ENCODE data around the gene SGIP1.

DNA sequence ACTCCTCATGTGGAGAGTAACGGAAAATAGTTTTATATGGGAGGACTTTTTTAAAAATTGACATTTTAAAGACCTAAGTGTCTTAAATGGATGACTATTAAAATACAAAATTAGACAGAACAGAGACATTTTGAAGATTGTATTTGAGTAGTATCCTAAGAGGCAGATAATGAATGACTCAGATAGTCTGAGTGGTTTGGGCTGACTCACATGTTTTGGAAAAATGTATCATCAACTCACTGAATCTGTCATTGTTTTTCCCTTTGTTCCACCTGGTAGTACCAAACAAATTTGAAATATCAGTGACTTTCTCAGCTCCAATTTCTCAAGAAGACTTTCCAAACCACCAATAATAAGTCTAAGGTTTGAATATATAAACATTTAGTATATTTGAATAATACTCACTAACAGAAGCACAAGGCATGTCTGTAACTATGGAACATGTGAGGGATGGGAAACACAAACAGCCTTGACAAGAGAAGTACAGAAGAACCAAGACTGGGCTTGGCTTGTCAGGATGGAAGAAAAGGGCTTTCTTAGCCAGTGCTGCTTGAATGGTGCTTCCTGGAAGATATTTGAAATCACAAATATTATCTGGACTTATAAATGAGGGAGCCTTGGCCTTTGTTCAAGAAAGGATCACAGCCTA lies 90.6 kb downstream of the SGIP1 start:
- TF ChIP-seq, protein P1, sequence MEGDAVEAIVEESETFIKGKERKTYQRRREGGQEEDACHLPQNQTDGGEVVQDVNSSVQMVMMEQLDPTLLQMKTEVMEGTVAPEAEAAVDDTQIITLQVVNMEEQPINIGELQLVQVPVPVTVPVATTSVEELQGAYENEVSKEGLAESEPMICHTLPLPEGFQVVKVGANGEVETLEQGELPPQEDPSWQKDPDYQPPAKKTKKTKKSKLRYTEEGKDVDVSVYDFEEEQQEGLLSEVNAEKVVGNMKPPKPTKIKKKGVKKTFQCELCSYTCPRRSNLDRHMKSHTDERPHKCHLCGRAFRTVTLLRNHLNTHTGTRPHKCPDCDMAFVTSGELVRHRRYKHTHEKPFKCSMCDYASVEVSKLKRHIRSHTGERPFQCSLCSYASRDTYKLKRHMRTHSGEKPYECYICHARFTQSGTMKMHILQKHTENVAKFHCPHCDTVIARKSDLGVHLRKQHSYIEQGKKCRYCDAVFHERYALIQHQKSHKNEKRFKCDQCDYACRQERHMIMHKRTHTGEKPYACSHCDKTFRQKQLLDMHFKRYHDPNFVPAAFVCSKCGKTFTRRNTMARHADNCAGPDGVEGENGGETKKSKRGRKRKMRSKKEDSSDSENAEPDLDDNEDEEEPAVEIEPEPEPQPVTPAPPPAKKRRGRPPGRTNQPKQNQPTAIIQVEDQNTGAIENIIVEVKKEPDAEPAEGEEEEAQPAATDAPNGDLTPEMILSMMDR (IDR thresholded peaks at IDR 0.05; ENCODE audit: low read depth, low read length, poor library complexity, severe bottlenecking) = no peak
- TF ChIP-seq EZH2phosphoT487 (IDR thresholded peaks at IDR 0.05; ENCODE audit: borderline replicate concordance, low read length) = no peak

Data from DOHH2 (cell line).